ENCODE measurements around the gene C16orf95.

The C16orf95 gene

GRCh38 chr16:87330646-87331045 is 13.5 kb upstream of the C16orf95 start:
- DNase-seq, result no peak

- no peak for DNase-seq
These were observed 13.0 kb upstream of the C16orf95 start for GRCh38 chr16:87330257-87330624.

GRCh38 chr16:87329436-87330256 is 12.5 kb upstream of the C16orf95 start:
- no peak for DNase-seq

GRCh38 chr16:87328846-87329245 is 11.7 kb upstream of the C16orf95 start:
- no peak for DNase-seq

- DNase-seq, result no peak
These were observed 10.8 kb upstream of the C16orf95 start for GRCh38 chr16:87327798-87328495.

- DNase-seq, result no peak
These were observed 9.0 kb upstream of the C16orf95 start for GRCh38 chr16:87326151-87326571.

GRCh38 chr16:87325423-87325858 is 8.2 kb upstream of the C16orf95 start:
- no peak for DNase-seq

- peak; percentile 27 for DNase-seq
These were observed 7.5 kb upstream of the C16orf95 start for GRCh38 chr16:87324411-87325275.

- DNase-seq, result no peak
These were observed 6.7 kb upstream of the C16orf95 start for GRCh38 chr16:87323727-87324410.

- no peak for DNase-seq
These were observed 5.9 kb upstream of the C16orf95 start for GRCh38 chr16:87322833-87323726.

GRCh38 chr16:87322360-87322759 is 5.2 kb upstream of the C16orf95 start:
- no peak for DNase-seq

GRCh38 chr16:87321336-87322107 is 4.3 kb upstream of the C16orf95 start:
- DNase-seq, result no peak

GRCh38 chr16:87320510-87321227 is 3.5 kb upstream of the C16orf95 start:
- DNase-seq, result no peak

- no peak for DNase-seq
These were observed 2.9 kb upstream of the C16orf95 start for GRCh38 chr16:87319997-87320491.

- no peak for DNase-seq
These were observed 1.8 kb upstream of the C16orf95 start for GRCh38 chr16:87319011-87319410.

- peak; percentile 44 for DNase-seq
These were observed 805 bp upstream of the C16orf95 start for GRCh38 chr16:87317750-87318644.

- no peak for DNase-seq
These were observed 706 bp downstream of the C16orf95 start for GRCh38 chr16:87316450-87316922.

GRCh38 chr16:87314990-87315420 is 2.2 kb downstream of the C16orf95 start:
- DNase-seq, result no peak

- DNase-seq, result no peak
These were observed 5.2 kb downstream of the C16orf95 start for GRCh38 chr16:87312008-87312407.

All from fibroblast of upper back skin (primary cell).